Skeletal muscle tissue (tissue), 4 donors: Measurements from ENCODE around the gene CALML3. TPM values are rescaled to one million over a fixed set of nuclear protein-coding genes. Genes with fewer than 3 reads are reported as not detected.

Experiments
- H3K27ac ChIP-seq: one replicate; pipeline ENCODE4 v1.7.0; 2013; ENCODE audit warnings: mild to moderate bottlenecking, low read depth, low read length, inconsistent platforms
- H3K27me3 ChIP-seq, 3 donors: one replicate each; pipeline ENCODE4 v1.7.0; 2013; ENCODE audit warnings: low read length in 3 of 3; ENCODE audit not compliant: control insufficient read depth in 3 of 3, insufficient read depth in 3 of 3
- H3K36me3 ChIP-seq, 3 donors: one replicate each; pipeline ENCODE4 v1.7.0; 2013; ENCODE audit warnings: low read length in 3 of 3; ENCODE audit not compliant: control insufficient read depth in 3 of 3, insufficient read depth in 3 of 3
- H3K4me1 ChIP-seq, 3 donors: one replicate each; pipeline ENCODE4 v1.7.0; 2013; ENCODE audit warnings: low read length in 3 of 3, mild to moderate bottlenecking in 3 of 3; ENCODE audit not compliant: control insufficient read depth in 3 of 3, insufficient read depth in 3 of 3
- H3K4me3 ChIP-seq, 3 donors: one replicate each; pipeline ENCODE4 v1.7.0; 2013; ENCODE audit warnings: low read length in 3 of 3
- H3K9ac ChIP-seq, 3 donors: one replicate each; pipeline ENCODE4 v1.7.0; 2013; ENCODE audit warnings: low read length in 3 of 3, mild to moderate bottlenecking in 3 of 3, moderate library complexity in 2 of 3, low read depth in 1 of 3
- H3K9me3 ChIP-seq, 3 donors: one replicate each; pipeline ENCODE4 v1.7.0; 2013; ENCODE audit warnings: low read length in 3 of 3; ENCODE audit not compliant: control insufficient read depth in 3 of 3
- total RNA-seq: library from RNA; depleted of rRNA; stranded (reverse); fragments of >200 nt; gene quantifications from one replicate; pipeline ENCODE4 v1.2.3, GENCODE V29; 2014
- donor health status: Osteomylitis.

The CALML3 gene
- total RNA-seq, 1 donor from 2014 or later, result not detected

DNA sequence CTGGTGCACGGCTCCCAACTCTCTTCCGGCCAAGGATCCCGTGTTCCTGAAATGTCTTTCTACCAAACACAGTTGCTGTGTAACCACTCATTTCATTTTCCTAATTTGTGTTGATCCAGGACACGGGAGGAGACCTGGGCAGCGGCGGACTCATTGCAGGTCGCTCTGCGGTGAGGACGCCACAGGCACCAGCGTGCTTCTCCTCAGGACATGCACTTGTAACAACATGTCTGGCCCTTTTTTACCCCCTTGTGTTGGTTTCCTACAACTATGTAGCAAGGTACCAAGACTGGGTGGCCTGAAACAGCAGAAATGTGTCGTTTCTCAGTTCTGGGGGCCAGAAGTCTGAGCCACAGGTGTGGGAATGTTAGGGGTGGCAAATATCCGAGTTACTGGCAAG is 43.6 kb upstream of the CALML3 start:
- H3K27ac ChIP-seq, result no peak overlapping the region
- H3K27me3 ChIP-seq, result no peaks in the 10 kb centered on the region
- peaks cover 2 to 7% (median 4%) of the 10 kb centered on the region in 3 donors for H3K4me1 ChIP-seq
- H3K36me3 ChIP-seq, result no peaks in the 10 kb centered on the region
- H3K4me3 ChIP-seq, result no peak overlapping the region
- peaks cover 0 to 2% (median 0%) of the 10 kb centered on the region in 3 donors for H3K9me3 ChIP-seq
- no peak overlapping the region for H3K9ac ChIP-seq

DNA sequence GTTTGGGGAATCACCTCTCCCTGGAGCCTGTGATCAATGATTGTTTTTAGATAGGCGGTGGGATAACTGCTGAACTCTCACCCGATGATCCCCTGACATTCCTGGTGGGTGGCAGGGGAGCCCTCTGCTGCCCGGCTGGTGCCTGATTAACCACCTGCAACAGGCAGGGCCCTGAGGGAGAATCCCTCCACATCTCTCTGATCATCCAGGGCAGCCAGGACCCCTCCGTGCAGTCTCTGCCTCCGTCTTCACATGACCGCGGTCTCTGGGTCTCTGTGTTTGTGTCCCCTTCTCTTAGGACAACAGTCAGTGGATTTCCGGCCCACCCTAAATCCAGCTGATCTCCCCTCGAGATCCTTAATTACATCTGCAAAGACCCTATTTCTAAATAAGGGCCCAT is 42.7 kb upstream of the CALML3 start:
- no peak overlapping the region for H3K9ac ChIP-seq
- no peaks in the 10 kb centered on the region for H3K36me3 ChIP-seq
- peaks cover 0 to 2% (median 0%) of the 10 kb centered on the region in 3 donors for H3K9me3 ChIP-seq
- no peaks in the 10 kb centered on the region for H3K27me3 ChIP-seq
- no peak overlapping the region for H3K27ac ChIP-seq
- peaks cover 3 to 8% (median 4%) of the 10 kb centered on the region in 3 donors for H3K4me1 ChIP-seq
- no peak overlapping the region for H3K4me3 ChIP-seq

DNA sequence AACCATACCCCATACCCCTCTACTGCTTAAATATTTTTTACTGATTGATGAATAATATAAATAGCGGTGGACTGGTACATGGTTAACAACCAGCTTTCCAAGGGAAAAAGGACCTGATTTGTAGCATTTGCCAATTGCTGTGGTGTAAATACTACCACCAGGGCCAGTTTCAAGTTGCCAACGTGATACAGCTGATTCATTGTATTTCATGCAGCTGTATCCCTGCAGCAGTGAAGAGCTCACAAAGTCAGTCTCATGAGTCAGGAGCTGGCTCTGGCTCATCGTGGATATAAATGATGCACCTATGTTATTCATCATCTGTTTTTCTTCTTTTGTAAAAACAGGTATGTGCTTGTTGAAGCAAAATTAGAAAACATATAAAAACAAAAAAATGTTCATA is 40.6 kb upstream of the CALML3 start:
- Histone ChIP-seq H3K4me1 (peaks cover 3 to 8% (median 4%) of the 10 kb centered on the region in 3 donors), H3K9me3 (peaks cover 0 to 2% (median 0%) of the 10 kb centered on the region in 3 donors), H3K4me3 (no peak overlapping the region), H3K9ac (no peak overlapping the region), H3K36me3 (no peaks in the 10 kb centered on the region), H3K27me3 (no peaks in the 10 kb centered on the region), H3K27ac (no peak overlapping the region)

DNA sequence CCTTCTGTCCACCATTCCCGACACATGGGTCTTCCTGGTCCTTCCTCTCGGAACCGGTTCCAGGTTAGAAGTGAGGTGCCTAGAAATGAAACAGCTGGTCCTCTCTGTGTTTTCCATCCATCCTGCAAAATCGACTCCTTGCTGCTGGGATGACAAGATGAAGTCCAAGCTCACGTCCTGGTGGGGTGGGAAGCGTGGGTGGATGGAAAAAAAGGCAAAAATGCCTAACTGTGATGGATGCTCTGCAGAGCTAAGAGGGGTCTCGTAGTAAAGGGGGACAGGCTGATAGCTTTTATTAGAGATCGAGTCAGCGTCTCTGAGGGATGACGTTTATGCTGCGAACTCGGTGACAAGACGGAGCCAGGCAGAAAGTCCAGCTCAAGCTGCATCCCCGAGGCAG is 39.5 kb upstream of the CALML3 start:
- peaks cover 0 to 2% (median 0%) of the 10 kb centered on the region in 3 donors for H3K9me3 ChIP-seq
- no peaks in the 10 kb centered on the region for H3K27me3 ChIP-seq
- no peaks in the 10 kb centered on the region for H3K36me3 ChIP-seq
- H3K4me1 ChIP-seq, result peaks cover 3 to 8% (median 4%) of the 10 kb centered on the region in 3 donors
- no peak overlapping the region for H3K27ac ChIP-seq
- H3K4me3 ChIP-seq, result no peak overlapping the region
- no peak overlapping the region for H3K9ac ChIP-seq

DNA sequence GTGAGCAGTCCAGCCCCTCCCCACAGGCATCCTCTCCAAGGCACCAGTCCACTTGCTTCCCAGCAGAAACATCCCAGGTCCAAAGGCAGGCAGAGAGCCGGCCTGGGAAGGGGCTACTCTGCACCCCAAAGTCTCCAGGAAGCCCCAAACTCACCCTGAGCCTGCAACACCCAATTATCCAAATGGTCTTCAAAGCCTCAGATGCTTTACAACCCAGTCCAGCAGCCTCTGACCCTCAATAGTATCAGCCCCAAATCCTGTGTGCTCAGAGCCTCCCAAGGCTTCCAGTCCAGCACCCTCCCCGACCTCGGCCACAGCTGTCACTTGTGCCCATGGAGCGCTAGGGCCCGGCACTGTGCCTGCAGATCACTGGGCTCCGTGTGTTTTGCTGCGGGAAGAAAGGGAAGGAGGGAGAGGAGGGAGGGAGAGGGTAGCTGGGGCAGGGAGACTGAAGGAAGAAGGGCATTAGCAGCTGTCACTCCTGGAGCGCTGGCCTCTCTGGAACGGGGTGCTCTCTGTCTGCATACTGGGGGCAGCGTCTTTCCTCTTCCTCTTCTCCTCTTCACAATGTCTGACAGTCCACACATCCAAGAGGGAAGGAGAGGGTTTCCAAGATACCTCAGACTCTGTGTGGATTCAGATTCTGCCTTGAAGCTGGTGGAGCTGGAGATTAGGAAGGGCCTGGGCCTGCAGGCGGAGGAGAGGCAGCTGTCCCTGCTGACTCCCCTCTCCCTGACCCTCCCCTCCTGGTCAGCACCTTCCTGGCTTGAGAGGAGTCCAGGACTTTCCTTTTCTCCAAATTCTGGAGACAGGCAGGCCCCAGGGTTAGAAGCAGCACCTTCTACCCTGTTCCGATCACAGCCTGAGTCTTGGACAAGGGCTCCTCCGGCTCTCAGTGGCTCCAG is 38.6 kb upstream of the CALML3 start:
- peaks cover 0 to 2% (median 0%) of the 10 kb centered on the region in 3 donors for H3K9me3 ChIP-seq
- H3K27ac ChIP-seq, result no peak overlapping the region
- no peak overlapping the region for H3K4me3 ChIP-seq
- peaks cover 3 to 8% (median 4%) of the 10 kb centered on the region in 3 donors for H3K4me1 ChIP-seq
- no peaks in the 10 kb centered on the region for H3K36me3 ChIP-seq
- H3K27me3 ChIP-seq, result no peaks in the 10 kb centered on the region
- H3K9ac ChIP-seq, result no peak overlapping the region

DNA sequence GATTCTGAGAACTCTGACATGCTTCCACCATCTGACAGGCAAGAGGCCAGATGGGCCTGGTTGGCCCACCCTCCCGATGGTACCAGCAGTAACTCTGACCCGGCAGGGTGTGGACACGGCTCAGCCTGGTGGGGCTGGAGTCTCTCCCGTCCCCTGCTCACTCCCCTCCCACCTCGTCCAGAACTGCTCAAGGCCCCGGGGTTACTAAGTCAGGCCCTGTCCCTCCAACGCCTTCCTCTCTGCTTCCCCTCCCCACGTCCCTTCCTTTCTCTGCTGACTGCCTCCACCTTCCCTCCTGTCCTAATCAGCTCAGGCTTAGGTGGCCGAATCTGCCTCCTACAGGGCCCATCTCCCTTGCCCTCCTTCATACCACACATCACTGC is 37.9 kb upstream of the CALML3 start:
- Histone ChIP-seq H3K4me3 (no peak overlapping the region), H3K27me3 (no peaks in the 10 kb centered on the region), H3K36me3 (no peaks in the 10 kb centered on the region), H3K9ac (no peak overlapping the region), H3K27ac (no peak overlapping the region), H3K9me3 (peaks cover 0 to 2% (median 0%) of the 10 kb centered on the region in 3 donors), H3K4me1 (peaks cover 3 to 8% (median 4%) of the 10 kb centered on the region in 3 donors)

DNA sequence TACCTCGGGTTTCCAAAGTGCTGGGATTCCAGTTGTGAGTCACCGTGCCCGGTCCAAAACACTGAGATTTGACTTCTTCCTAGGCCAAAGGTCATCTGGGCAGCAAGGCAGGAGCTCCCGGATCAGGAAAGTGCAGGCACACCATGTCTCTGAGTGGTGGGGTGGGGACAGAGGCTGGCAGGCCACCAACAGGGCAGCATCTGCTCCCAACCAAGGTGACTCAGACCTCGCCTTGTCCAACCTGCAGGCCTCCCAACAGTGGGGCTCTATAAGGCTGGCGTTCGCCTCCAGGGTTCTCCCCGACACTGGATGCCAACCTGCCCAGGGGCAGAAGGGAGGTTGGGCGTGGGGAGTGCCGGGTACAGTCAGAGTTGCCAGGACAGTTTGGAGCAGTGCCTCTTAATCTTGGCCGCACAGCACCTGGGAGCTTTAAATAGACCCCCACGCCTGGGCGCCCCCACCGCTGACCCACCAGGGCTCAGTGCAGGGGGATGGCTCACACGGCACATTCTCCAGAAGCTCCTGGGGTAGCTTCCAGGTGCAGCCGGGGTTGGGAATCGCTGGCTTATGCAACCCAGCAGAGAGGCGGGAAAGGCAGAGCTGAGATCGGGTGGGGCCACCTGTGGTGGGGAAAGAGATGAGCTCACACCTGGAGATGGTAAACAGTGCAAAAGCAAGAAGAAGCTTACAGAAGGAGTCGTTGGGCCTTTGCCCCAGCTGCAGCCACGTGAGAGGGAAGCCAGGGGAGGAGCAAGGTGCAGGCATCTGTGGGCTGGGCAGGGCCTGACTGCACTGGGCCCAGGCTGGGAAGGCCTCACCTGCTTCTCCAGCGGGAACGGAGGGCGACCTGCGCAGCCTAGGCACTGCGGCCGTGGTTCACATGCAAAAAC is 36.2 kb upstream of the CALML3 start:
- Histone ChIP-seq H3K4me1 (peaks cover 3 to 8% (median 4%) of the 10 kb centered on the region in 3 donors), H3K27me3 (no peaks in the 10 kb centered on the region), H3K9ac (no peak overlapping the region), H3K36me3 (no peaks in the 10 kb centered on the region), H3K4me3 (no peak overlapping the region), H3K27ac (no peak overlapping the region), H3K9me3 (peaks cover 0 to 4% (median 2%) of the 10 kb centered on the region in 3 donors)

DNA sequence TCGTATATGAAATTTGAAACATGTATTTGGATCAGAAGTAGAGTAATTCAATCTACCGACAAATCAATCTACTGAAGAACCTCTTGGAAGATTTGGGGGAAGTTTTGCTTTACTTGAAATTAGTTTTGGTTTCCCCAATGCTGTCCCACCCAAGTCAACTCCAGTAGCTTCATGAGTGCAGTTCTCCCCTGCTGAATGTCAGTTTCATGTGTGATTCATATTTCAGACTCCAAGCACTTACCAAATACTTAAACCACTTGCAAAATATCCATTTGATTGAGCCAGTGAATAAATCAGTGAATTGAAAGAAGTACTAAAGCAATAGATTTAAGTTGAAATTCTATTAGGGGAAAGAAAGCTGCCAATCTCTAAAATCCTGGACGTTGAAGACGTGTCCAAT is 34.7 kb upstream of the CALML3 start:
- no peak overlapping the region for H3K27ac ChIP-seq
- H3K36me3 ChIP-seq, result no peaks in the 10 kb centered on the region
- peaks cover 3 to 8% (median 4%) of the 10 kb centered on the region in 3 donors for H3K4me1 ChIP-seq
- no peak overlapping the region for H3K4me3 ChIP-seq
- H3K9me3 ChIP-seq, result peaks cover 0 to 4% (median 0%) of the 10 kb centered on the region in 3 donors
- no peak overlapping the region for H3K9ac ChIP-seq
- H3K27me3 ChIP-seq, result no peaks in the 10 kb centered on the region

DNA sequence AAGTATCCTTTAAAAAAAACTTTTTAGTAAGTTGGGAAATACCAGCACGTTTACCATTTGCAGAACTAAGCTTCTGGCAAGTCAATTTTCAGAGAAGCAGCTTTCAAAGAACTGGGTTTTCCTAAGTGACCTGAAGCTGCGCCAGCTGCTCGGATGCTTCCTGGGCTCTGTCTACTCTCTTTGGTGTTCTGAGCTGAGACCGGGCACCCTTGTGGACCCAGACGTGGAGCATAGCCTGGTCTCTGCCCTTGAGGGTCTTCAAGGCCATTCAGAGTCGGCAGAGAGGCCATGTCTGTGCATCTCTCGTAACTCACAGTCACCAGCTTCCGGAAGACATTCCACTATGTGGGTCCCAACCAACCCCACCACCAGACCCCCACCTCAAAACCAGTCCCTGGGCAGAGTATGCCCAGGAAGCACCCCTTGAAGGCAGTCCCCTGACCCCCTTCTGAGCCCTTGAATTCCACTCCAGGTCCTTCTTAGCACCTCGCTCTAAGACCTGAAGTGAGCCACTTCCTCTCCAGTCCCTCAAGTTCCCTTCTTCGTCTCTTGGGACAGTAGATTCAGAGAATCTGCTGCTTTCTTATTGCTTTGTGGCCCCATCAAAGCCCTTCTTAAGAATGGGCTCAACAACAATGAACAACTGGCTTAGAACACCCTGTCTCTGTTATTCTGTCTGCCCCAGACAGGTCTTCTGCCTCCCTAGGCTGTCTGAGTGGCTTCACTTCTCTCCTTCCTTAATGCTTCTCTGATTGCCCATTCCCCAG is 33.9 kb upstream of the CALML3 start:
- H3K4me1 ChIP-seq, result peaks cover 0 to 3% (median 3%) of the 10 kb centered on the region in 3 donors
- H3K27me3 ChIP-seq, result no peaks in the 10 kb centered on the region
- no peak overlapping the region for H3K27ac ChIP-seq
- no peak overlapping the region for H3K4me3 ChIP-seq
- H3K36me3 ChIP-seq, result no peaks in the 10 kb centered on the region
- H3K9me3 ChIP-seq, result peaks cover 0 to 4% (median 0%) of the 10 kb centered on the region in 3 donors
- H3K9ac ChIP-seq, result no peak overlapping the region
